HEK293 (cell line): Measurements from ENCODE around the gene MAN1B1.

Source experiments
- CTCF ChIA-PET: fragments of 350-600 bp; formaldehyde crosslinking; extraction: SDS; loops from one replicate; lab custom pipeline; 2021; ENCODE audit warnings: antibody characterized with exemption; lab: Yijun Ruan, JAX
- POLR2A ChIA-PET: fragments of 300-600 bp; formaldehyde crosslinking; extraction: SDS; loops from one replicate; lab custom pipeline; 2020; ENCODE audit warnings: antibody characterized with exemption, inconsistent platforms; lab: Yijun Ruan, JAX
- H3K27ac ChIP-seq: fragments of 200-500 bp; sonication (Bioruptor generic); 2 replicates; pipeline ENCODE4 v1.5.1; 2014; ENCODE audit warnings: low read depth, low read length, control low read depth, inconsistent platforms; ENCODE audit errors: extremely low read depth
- H3K36me3 ChIP-seq, 2 experiments: fragments of 200-500 bp in 1 of 2; sonication (Bioruptor generic) in 1 of 2; 1 replicate in 1 of 2; 2 replicates in 1 of 2; pipeline ENCODE4 v1.5.1; 2014 to 2017; ENCODE audit warnings: inconsistent platforms in 2 of 2, low read length in 2 of 2; ENCODE audit not compliant: control insufficient read depth in 2 of 2, insufficient read depth in 1 of 2
- H3K4me1 ChIP-seq: fragments of 200-500 bp; sonication (Bioruptor generic); 2 replicates; pipeline ENCODE4 v1.5.1; 2014; ENCODE audit warnings: mild to moderate bottlenecking, low read length, inconsistent platforms; ENCODE audit not compliant: control insufficient read depth, insufficient read depth
- H3K4me3 ChIP-seq: 2 replicates; pipeline ENCODE4 v1.5.1; 2011; ENCODE audit warnings: low read depth, mild to moderate bottlenecking, control low read depth, low read length, moderate library complexity
- H3K9me3 ChIP-seq: fragments of 200-500 bp; sonication (Bioruptor generic); 2 replicates; pipeline ENCODE4 v1.5.1; 2014; ENCODE audit warnings: low read depth, low read length, inconsistent platforms; ENCODE audit not compliant: control insufficient read depth, insufficient read depth
- GLIS1 ChIP-seq: fragments of 450-650 bp; formaldehyde crosslinking; IDR thresholded peaks from 2 replicates; pipeline ENCODE4 v1.5.1; 2016; ENCODE audit warnings: missing biosample characterization, missing genetic modification characterization
- MEIS1 ChIP-seq: sonication (generic); formaldehyde crosslinking; IDR thresholded peaks from 2 replicates; pipeline ENCODE4 v1.8.1; 2022; ENCODE audit warnings: missing genetic modification reagents, mild to moderate bottlenecking, borderline replicate concordance
- RBAK ChIP-seq: fragments of 450-650 bp; formaldehyde crosslinking; IDR thresholded peaks from 2 replicates; pipeline ENCODE4 v1.5.1; 2016; ENCODE audit warnings: missing biosample characterization, missing genetic modification characterization
- SP3 ChIP-seq: fragments of 450-650 bp; formaldehyde crosslinking; IDR thresholded peaks from 2 replicates; pipeline ENCODE4 v1.5.1; 2016; ENCODE audit warnings: missing biosample characterization, missing genetic modification characterization
- SP7 ChIP-seq: fragments of 450-650 bp; formaldehyde crosslinking; IDR thresholded peaks from 2 replicates; pipeline ENCODE4 v1.5.1; 2016; ENCODE audit warnings: missing biosample characterization, missing genetic modification characterization
- ZBTB1 ChIP-seq: fragments of 450-650 bp; formaldehyde crosslinking; IDR thresholded peaks from 2 replicates; pipeline ENCODE4 v1.5.1; 2016; ENCODE audit warnings: missing biosample characterization, missing genetic modification characterization
- ZBTB20 ChIP-seq: fragments of 450-650 bp; formaldehyde crosslinking; IDR thresholded peaks from 2 replicates; pipeline ENCODE4 v1.5.1; 2016; ENCODE audit warnings: missing biosample characterization, missing genetic modification characterization
- ZBTB44 ChIP-seq: fragments of 450-650 bp; IDR thresholded peaks from 2 replicates; pipeline ENCODE4 v1.5.1; 2018; ENCODE audit warnings: missing biosample characterization, mild to moderate bottlenecking, missing genetic modification characterization
- ZBTB8A ChIP-seq: fragments of 450-650 bp; formaldehyde crosslinking; IDR thresholded peaks from 2 replicates; pipeline ENCODE4 v1.5.1; 2016; ENCODE audit warnings: missing biosample characterization, missing genetic modification characterization
- ZEB2 ChIP-seq: fragments of 450-650 bp; formaldehyde crosslinking; IDR thresholded peaks from 2 replicates; pipeline ENCODE4 v1.5.1; 2016; ENCODE audit warnings: missing biosample characterization, missing genetic modification characterization
- ZIC2 ChIP-seq: fragments of 450-650 bp; formaldehyde crosslinking; IDR thresholded peaks from 2 replicates; pipeline ENCODE4 v1.5.1; 2016; ENCODE audit warnings: missing biosample characterization, missing genetic modification characterization
- ZNF169 ChIP-seq: fragments of 450-650 bp; formaldehyde crosslinking; IDR thresholded peaks from 2 replicates; pipeline ENCODE4 v1.5.1; 2016; ENCODE audit warnings: missing biosample characterization, missing genetic modification characterization
- ZNF202 ChIP-seq: fragments of 450-650 bp; formaldehyde crosslinking; IDR thresholded peaks from 2 replicates; pipeline ENCODE4 v1.5.1; 2016; ENCODE audit warnings: missing biosample characterization, missing genetic modification characterization, borderline replicate concordance
- ZNF26 ChIP-seq: fragments of 450-650 bp; formaldehyde crosslinking; IDR thresholded peaks from 2 replicates; pipeline ENCODE4 v1.5.1; 2016; ENCODE audit warnings: missing biosample characterization, missing genetic modification characterization
- ZNF292 ChIP-seq: fragments of 450-650 bp; formaldehyde crosslinking; IDR thresholded peaks from 2 replicates; pipeline ENCODE4 v1.5.1; 2016; ENCODE audit warnings: low read depth, missing biosample characterization, missing genetic modification characterization, borderline replicate concordance
- ZNF324 ChIP-seq: fragments of 450-650 bp; formaldehyde crosslinking; IDR thresholded peaks from 2 replicates; pipeline ENCODE4 v1.5.1; 2016; ENCODE audit warnings: missing biosample characterization, missing genetic modification characterization
- ZNF341 ChIP-seq: fragments of 450-650 bp; formaldehyde crosslinking; IDR thresholded peaks from 2 replicates; pipeline ENCODE4; 2016; ENCODE audit warnings: low read depth, missing biosample characterization, missing genetic modification characterization
- ZNF433 ChIP-seq: fragments of 450-650 bp; formaldehyde crosslinking; IDR thresholded peaks from 2 replicates; pipeline ENCODE4 v1.5.1; 2016; ENCODE audit warnings: missing biosample characterization, missing genetic modification characterization, low read depth
- ZNF530 ChIP-seq: fragments of 450-650 bp; formaldehyde crosslinking; IDR thresholded peaks from 2 replicates; pipeline ENCODE4 v1.5.1; 2016; ENCODE audit warnings: low read depth, missing biosample characterization, missing genetic modification characterization
- ZNF549 ChIP-seq: fragments of 450-650 bp; IDR thresholded peaks from 2 replicates; pipeline ENCODE4 v1.5.1; 2018; ENCODE audit warnings: missing biosample characterization, missing genetic modification characterization, mild to moderate bottlenecking, inconsistent platforms, moderate library complexity
- ZNF621 ChIP-seq: fragments of 450-650 bp; formaldehyde crosslinking; IDR thresholded peaks from 2 replicates; pipeline ENCODE4 v1.5.1; 2017; ENCODE audit warnings: missing biosample characterization, missing genetic modification characterization
- ZNF624 ChIP-seq: fragments of 450-650 bp; formaldehyde crosslinking; IDR thresholded peaks from 2 replicates; pipeline ENCODE4 v1.5.1; 2017; ENCODE audit warnings: missing biosample characterization, missing genetic modification characterization
- ZNF629 ChIP-seq: fragments of 450-650 bp; formaldehyde crosslinking; IDR thresholded peaks from 2 replicates; pipeline ENCODE4 v1.5.1; 2017; ENCODE audit warnings: missing biosample characterization, missing genetic modification characterization
- ZNF654 ChIP-seq: fragments of 450-650 bp; formaldehyde crosslinking; IDR thresholded peaks from 2 replicates; pipeline ENCODE4 v1.5.1; 2016; ENCODE audit warnings: low read depth, missing biosample characterization, missing genetic modification characterization
- ZSCAN23 ChIP-seq: fragments of 450-650 bp; formaldehyde crosslinking; IDR thresholded peaks from 2 replicates; pipeline ENCODE4 v1.5.1; 2016; ENCODE audit warnings: missing biosample characterization, missing genetic modification characterization
- TF ChIP-seq, protein P1 (sequence below): fragments of 450-650 bp; formaldehyde crosslinking; IDR thresholded peaks from 2 replicates; pipeline ENCODE4 v1.5.1; 2016; ENCODE audit warnings: missing biosample characterization, missing genetic modification characterization
- TF ChIP-seq, protein P2 (sequence below): fragments of 450-650 bp; formaldehyde crosslinking; IDR thresholded peaks from 2 replicates; pipeline ENCODE4 v1.5.1; 2016; ENCODE audit warnings: missing biosample characterization, missing genetic modification characterization
- TF ChIP-seq, protein P3 (sequence below): fragments of 450-650 bp; formaldehyde crosslinking; IDR thresholded peaks from 2 replicates; pipeline ENCODE4 v1.5.1; 2016; ENCODE audit warnings: missing biosample characterization, missing genetic modification characterization

MAN1B1 gene

GRCh38 chr9:137138058-137138721 is 51.4 kb downstream of the MAN1B1 start:
- Histone ChIP-seq H3K4me3 (no peak overlapping the region), H3K9me3 (no peaks in the 10 kb centered on the region), H3K4me1 (peaks cover 2% of the 10 kb centered on the region; the same call in 1 of the 2 replicates), H3K36me3 (no peaks in the 10 kb centered on the region), H3K27ac (no peak overlapping the region)
- ChIA-PET POLR2A (interaction anchor here (0.5 to 4.0 kb wide), 6 partner anchors 9 to 225 kb away, joined by 3 to 26 read pairs (median 7); partner anchors contain the start of genes TPRN and TUBB4B), CTCF (interaction anchor here (0.6 to 1.2 kb wide), 4 partner anchors 8 to 307 kb away, joined by 3 to 4 read pairs (median 3); no protein-coding TSS in a partner anchor)
- TF ChIP-seq ZNF549 (tag by site-specific recombination) (no peak), ZSCAN23 (tag by site-specific recombination) (no peak), ZNF324 (no peak), GLIS1 (tag by site-specific recombination) (peak; percentile 89), ZNF292 (tag by site-specific recombination) (no peak), ZBTB1 (tag by site-specific recombination) (no peak), MEIS1 (no peak), ZBTB20 (tag by site-specific recombination) (no peak), ZNF202 (no peak), ZEB2 (tag by site-specific recombination) (no peak), ZNF169 (tag by site-specific recombination) (no peak), ZNF433 (tag by site-specific recombination) (no peak), RBAK (tag by site-specific recombination) (no peak), ZNF26 (tag by site-specific recombination) (no peak), ZBTB8A (tag by site-specific recombination) (no peak), ZNF624 (tag by site-specific recombination) (no peak), ZNF530 (tag by site-specific recombination) (no peak), ZNF629 (peak; percentile 30), ZNF621 (no peak), ZIC2 (tag by site-specific recombination) (peak; percentile 53), ZBTB44 (tag by site-specific recombination) (no peak), ZNF341 (tag by site-specific recombination) (peak; percentile 46), ZNF654 (tag by site-specific recombination) (no peak), SP7 (tag by site-specific recombination) (no peak), SP3 (tag by site-specific recombination) (peak; percentile 43)
- TF ChIP-seq, protein P1, sequence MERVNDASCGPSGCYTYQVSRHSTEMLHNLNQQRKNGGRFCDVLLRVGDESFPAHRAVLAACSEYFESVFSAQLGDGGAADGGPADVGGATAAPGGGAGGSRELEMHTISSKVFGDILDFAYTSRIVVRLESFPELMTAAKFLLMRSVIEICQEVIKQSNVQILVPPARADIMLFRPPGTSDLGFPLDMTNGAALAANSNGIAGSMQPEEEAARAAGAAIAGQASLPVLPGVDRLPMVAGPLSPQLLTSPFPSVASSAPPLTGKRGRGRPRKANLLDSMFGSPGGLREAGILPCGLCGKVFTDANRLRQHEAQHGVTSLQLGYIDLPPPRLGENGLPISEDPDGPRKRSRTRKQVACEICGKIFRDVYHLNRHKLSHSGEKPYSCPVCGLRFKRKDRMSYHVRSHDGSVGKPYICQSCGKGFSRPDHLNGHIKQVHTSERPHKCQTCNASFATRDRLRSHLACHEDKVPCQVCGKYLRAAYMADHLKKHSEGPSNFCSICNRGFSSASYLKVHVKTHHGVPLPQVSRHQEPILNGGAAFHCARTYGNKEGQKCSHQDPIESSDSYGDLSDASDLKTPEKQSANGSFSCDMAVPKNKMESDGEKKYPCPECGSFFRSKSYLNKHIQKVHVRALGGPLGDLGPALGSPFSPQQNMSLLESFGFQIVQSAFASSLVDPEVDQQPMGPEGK: peak; percentile 54; the same call in 1 of the 2 replicates
- TF ChIP-seq, protein P2, sequence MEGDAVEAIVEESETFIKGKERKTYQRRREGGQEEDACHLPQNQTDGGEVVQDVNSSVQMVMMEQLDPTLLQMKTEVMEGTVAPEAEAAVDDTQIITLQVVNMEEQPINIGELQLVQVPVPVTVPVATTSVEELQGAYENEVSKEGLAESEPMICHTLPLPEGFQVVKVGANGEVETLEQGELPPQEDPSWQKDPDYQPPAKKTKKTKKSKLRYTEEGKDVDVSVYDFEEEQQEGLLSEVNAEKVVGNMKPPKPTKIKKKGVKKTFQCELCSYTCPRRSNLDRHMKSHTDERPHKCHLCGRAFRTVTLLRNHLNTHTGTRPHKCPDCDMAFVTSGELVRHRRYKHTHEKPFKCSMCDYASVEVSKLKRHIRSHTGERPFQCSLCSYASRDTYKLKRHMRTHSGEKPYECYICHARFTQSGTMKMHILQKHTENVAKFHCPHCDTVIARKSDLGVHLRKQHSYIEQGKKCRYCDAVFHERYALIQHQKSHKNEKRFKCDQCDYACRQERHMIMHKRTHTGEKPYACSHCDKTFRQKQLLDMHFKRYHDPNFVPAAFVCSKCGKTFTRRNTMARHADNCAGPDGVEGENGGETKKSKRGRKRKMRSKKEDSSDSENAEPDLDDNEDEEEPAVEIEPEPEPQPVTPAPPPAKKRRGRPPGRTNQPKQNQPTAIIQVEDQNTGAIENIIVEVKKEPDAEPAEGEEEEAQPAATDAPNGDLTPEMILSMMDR (tag by site-specific recombination): 0 out of 2 replicates have a peak, but pooled peaks have one; percentile 12
- TF ChIP-seq, protein P3, sequence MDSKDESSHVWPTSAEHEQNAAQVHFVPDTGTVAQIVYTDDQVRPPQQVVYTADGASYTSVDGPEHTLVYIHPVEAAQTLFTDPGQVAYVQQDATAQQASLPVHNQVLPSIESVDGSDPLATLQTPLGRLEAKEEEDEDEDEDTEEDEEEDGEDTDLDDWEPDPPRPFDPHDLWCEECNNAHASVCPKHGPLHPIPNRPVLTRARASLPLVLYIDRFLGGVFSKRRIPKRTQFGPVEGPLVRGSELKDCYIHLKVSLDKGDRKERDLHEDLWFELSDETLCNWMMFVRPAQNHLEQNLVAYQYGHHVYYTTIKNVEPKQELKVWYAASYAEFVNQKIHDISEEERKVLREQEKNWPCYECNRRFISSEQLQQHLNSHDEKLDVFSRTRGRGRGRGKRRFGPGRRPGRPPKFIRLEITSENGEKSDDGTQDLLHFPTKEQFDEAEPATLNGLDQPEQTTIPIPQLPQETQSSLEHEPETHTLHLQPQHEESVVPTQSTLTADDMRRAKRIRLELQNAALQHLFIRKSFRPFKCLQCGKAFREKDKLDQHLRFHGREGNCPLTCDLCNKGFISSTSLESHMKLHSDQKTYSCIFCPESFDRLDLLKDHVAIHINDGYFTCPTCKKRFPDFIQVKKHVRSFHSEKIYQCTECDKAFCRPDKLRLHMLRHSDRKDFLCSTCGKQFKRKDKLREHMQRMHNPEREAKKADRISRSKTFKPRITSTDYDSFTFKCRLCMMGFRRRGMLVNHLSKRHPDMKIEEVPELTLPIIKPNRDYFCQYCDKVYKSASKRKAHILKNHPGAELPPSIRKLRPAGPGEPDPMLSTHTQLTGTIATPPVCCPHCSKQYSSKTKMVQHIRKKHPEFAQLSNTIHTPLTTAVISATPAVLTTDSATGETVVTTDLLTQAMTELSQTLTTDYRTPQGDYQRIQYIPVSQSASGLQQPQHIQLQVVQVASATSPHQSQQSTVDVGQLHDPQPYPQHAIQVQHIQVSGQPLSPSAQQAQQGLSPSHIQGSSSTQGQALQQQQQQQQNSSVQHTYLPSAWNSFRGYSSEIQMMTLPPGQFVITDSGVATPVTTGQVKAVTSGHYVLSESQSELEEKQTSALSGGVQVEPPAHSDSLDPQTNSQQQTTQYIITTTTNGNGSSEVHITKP (tag by site-specific recombination): peak; percentile 38; the same call in 1 of the 2 replicates
